ENCODE measurements around the gene MR1.
"Not testable (repeated sequence)": the region's sequence is repeated elsewhere in the genome, so short reads cannot be mapped to it uniquely, and the experiment has no call there.

DNA sequence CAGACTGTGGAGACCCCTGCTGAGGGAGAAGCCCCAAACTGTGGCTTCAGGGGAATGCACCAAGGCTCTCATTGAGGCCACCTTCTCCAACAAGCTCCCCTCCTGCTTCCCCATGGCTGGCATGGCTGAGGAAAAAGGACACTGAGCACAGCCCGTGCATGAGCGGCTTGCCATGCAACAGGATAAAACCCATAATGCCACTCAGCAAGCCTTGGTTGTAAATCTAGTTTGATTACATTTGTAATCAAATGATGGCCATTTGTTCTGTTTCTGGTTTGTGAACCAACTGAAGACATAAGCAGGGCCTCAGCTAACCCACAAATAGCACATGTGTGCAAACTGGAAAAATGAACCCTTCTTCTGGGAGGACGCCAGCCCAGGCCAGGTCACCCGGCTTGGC lies 27.2 kb downstream of the MR1 start:
- TF ChIP-seq, protein P1, sequence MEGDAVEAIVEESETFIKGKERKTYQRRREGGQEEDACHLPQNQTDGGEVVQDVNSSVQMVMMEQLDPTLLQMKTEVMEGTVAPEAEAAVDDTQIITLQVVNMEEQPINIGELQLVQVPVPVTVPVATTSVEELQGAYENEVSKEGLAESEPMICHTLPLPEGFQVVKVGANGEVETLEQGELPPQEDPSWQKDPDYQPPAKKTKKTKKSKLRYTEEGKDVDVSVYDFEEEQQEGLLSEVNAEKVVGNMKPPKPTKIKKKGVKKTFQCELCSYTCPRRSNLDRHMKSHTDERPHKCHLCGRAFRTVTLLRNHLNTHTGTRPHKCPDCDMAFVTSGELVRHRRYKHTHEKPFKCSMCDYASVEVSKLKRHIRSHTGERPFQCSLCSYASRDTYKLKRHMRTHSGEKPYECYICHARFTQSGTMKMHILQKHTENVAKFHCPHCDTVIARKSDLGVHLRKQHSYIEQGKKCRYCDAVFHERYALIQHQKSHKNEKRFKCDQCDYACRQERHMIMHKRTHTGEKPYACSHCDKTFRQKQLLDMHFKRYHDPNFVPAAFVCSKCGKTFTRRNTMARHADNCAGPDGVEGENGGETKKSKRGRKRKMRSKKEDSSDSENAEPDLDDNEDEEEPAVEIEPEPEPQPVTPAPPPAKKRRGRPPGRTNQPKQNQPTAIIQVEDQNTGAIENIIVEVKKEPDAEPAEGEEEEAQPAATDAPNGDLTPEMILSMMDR (IDR thresholded peaks at IDR 0.05; ENCODE audit: insufficient read depth, low read depth, low read length): not testable (repeated sequence)
- TF ChIP-seq EZH2 (IDR thresholded peaks at IDR 0.05; ENCODE audit: insufficient read depth, low read length): not testable (repeated sequence)
